Keratinocyte (primary cell): ENCODE data around the gene CD81. TPM values are rescaled to one million over a fixed set of nuclear protein-coding genes. Genes with fewer than 3 reads are reported as not detected.

Experiments used
- DNase-seq: peaks from one replicate; pipeline ENCODE4 v3.0.0-alpha.2; 2011; ENCODE audit warnings: low read depth, missing footprints, low spot score
- FAIRE-seq: peaks from 2 replicates; lab custom pipeline; 2011; peaks lifted over from hg19 to GRCh38; lab: Jason Lieb, UNC
- H2AFZ ChIP-seq: 2 replicates; pipeline ENCODE4 v1.6.0; 2012; ENCODE audit warnings: low read length, control low read depth, inconsistent platforms; ENCODE audit not compliant: control insufficient read depth
- H3K27ac ChIP-seq: 2 replicates; pipeline ENCODE4 v1.5.1; 2011; ENCODE audit warnings: low read length; ENCODE audit not compliant: control insufficient read depth, insufficient read depth
- H3K27me3 ChIP-seq: 3 replicates; pipeline ENCODE4 v1.6.0; 2011; ENCODE audit warnings: low read length; ENCODE audit not compliant: control insufficient read depth, insufficient read depth; ENCODE audit errors: extremely low read depth
- H3K36me3 ChIP-seq, 2 experiments: 2 replicates in 1 of 2; 3 replicates in 1 of 2; pipeline ENCODE4 v1.5.1; 2011; ENCODE audit warnings: low read length in 2 of 2, mild to moderate bottlenecking in 1 of 2; ENCODE audit not compliant: control insufficient read depth in 2 of 2, insufficient read depth in 2 of 2; ENCODE audit errors: extremely low read depth in 1 of 2
- H3K4me1 ChIP-seq: 3 replicates; pipeline ENCODE4 v1.5.1; 2011; ENCODE audit warnings: low read length; ENCODE audit not compliant: control insufficient read depth, insufficient read depth; ENCODE audit errors: extremely low read depth
- H3K4me2 ChIP-seq: 3 replicates; pipeline ENCODE4 v1.6.0; 2011; ENCODE audit warnings: low read depth, low read length; ENCODE audit not compliant: control insufficient read depth, insufficient read depth; ENCODE audit errors: extremely low read depth
- H3K4me3 ChIP-seq, 3 experiments: fragments of 200-600 bp in 1 of 3; sonication (generic) in 1 of 3; 2 replicates in 2 of 3; 3 replicates in 1 of 3; pipeline ENCODE4 v1.5.1; 2011 to 2016; ENCODE audit warnings: low read length in 3 of 3, mild to moderate bottlenecking in 3 of 3, control low read depth in 2 of 3, inconsistent platforms in 1 of 3, low read depth in 1 of 3, mixed read lengths in 1 of 3, mixed run types in 1 of 3, moderate library complexity in 1 of 3; ENCODE audit not compliant: control insufficient read depth in 2 of 3, insufficient read depth in 2 of 3; ENCODE audit errors: extremely low read depth in 1 of 3
- H3K79me2 ChIP-seq: 2 replicates; pipeline ENCODE4 v1.6.0; 2012; ENCODE audit warnings: low read length; ENCODE audit not compliant: control insufficient read depth, insufficient read depth
- H3K9ac ChIP-seq: 3 replicates; pipeline ENCODE4 v1.6.0; 2011; ENCODE audit warnings: low read length; ENCODE audit not compliant: control insufficient read depth, insufficient read depth; ENCODE audit errors: extremely low read depth
- H3K9me1 ChIP-seq: 3 replicates; pipeline ENCODE4 v1.6.0; 2011; ENCODE audit warnings: low read length; ENCODE audit not compliant: control insufficient read depth, insufficient read depth; ENCODE audit errors: extremely low read depth
- H3K9me3 ChIP-seq: 2 replicates; pipeline ENCODE4 v1.5.1; 2012; ENCODE audit warnings: low read depth, low read length; ENCODE audit not compliant: control insufficient read depth
- H4K20me1 ChIP-seq: 3 replicates; pipeline ENCODE4 v1.6.0; 2011; ENCODE audit warnings: low read length; ENCODE audit not compliant: control insufficient read depth, insufficient read depth; ENCODE audit errors: extremely low read depth
- EZH2 ChIP-seq: IDR thresholded peaks from one replicate; pipeline ENCODE4 v1.6.1; 2012; ENCODE audit warnings: inconsistent platforms, mild to moderate bottlenecking, low read length, moderate library complexity
- dilution Hi-C: fragments of 300-500 bp; cut with MboI; formaldehyde crosslinking; loops from one replicate; pipeline ENCODE4 v1.7.0; 2020; ENCODE audit warnings: low sequenced_read_pairs; ENCODE audit not compliant: extremely low pct_ligation_motif_present
- polyA plus RNA-seq, 5 experiments: library from polyadenylated mRNA; depleted of rRNA in 3 of 5; stranded (reverse) in 3 of 5; stranded (forward) in 1 of 5; unstranded in 1 of 5; fragments of >200 nt; gene quantifications; 1 replicate in 1 of 5; 2 replicates in 3 of 5; 3 replicates in 1 of 5; pipeline versions ENCODE4 v1.2.1 to v1.2.3, GENCODE V29; 2011 to 2012; ENCODE audit warnings: missing spikeins in 2 of 5, low read depth in 1 of 5, low replicate concordance in 1 of 5
- TF ChIP-seq, protein P1 (sequence below), 3 experiments: IDR thresholded peaks in 1 of 3; conservative IDR thresholded peaks in 1 of 3; optimal IDR thresholded peaks in 1 of 3; 2 replicates in 2 of 3; 3 replicates in 1 of 3; pipeline versions ENCODE3 to v1.5.1; 2011; ENCODE audit warnings: low read length in 3 of 3, mild to moderate bottlenecking in 3 of 3, moderate library complexity in 2 of 3, control low read depth in 1 of 3, inconsistent platforms in 1 of 3; ENCODE audit not compliant: insufficient read depth in 2 of 3; ENCODE audit errors: extremely low read depth in 1 of 3

Gene CD81
- polyA plus RNA-seq, 1 donor (not counting 4 experiments of a cell fraction or from before 2014, with no cell fraction given) = 194 TPM

DNA sequence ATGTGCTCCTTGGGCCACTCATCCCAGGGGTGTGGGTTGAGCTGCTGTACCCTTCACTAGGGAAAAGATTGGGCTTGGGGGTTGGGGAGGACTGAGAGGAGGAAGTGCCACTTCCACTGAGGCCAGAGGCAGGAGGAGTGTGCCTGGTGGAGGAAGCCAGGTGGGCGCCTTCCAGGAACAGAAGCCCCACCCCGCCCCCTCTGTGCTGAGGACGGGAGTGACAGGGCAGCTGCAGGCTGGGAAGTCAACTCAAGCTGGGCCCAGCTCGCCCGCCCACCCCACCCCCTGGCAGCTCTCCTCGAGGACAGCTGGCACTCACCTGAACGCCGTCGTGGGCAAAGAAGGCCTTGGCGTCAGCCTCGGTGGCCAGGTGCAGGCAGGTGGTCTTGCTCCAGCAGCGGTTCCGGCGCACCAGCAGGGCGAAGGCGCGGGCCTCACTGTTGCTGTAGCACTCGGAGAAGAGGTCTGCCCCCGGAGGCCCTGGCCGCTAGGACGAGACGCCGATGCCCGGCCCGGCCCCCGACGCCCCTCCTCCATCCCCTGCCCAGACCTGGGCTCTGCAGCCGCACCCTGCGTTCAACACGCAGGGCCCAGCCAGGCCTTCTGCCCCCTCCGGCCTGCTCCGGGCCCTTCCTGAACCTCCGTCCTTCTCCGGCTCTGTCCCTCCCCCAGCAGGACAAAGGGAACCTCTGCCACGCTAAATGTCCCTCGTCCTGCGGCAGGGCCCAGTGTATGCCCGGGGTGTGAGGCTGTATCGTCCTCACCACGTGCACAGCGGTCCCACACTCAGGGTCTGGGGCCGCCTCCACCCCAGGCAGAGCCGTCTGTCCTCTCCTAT lies 36.9 kb downstream of the CD81 start:
- Histone ChIP-seq H3K27ac (no peak overlapping the region), H3K9me1 (no peaks in the 10 kb centered on the region), H4K20me1 (no peaks in the 10 kb centered on the region), H3K4me1 (no peaks in the 10 kb centered on the region), H3K4me3 (no peak overlapping the region), H3K9me3 (no peaks in the 10 kb centered on the region), H3K27me3 (no peaks in the 10 kb centered on the region), H3K36me3 (no peaks in the 10 kb centered on the region), H3K4me2 (no peak overlapping the region), H3K9ac (no peak overlapping the region), H2AFZ (no peak overlapping the region), H3K79me2 (no peaks in the 10 kb centered on the region)
- FAIRE-seq (no peak), DNase-seq (no peak)
- TF ChIP-seq, protein P1, sequence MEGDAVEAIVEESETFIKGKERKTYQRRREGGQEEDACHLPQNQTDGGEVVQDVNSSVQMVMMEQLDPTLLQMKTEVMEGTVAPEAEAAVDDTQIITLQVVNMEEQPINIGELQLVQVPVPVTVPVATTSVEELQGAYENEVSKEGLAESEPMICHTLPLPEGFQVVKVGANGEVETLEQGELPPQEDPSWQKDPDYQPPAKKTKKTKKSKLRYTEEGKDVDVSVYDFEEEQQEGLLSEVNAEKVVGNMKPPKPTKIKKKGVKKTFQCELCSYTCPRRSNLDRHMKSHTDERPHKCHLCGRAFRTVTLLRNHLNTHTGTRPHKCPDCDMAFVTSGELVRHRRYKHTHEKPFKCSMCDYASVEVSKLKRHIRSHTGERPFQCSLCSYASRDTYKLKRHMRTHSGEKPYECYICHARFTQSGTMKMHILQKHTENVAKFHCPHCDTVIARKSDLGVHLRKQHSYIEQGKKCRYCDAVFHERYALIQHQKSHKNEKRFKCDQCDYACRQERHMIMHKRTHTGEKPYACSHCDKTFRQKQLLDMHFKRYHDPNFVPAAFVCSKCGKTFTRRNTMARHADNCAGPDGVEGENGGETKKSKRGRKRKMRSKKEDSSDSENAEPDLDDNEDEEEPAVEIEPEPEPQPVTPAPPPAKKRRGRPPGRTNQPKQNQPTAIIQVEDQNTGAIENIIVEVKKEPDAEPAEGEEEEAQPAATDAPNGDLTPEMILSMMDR (optimal IDR thresholded peaks at IDR 0.05 in 1 of 3, IDR thresholded peaks at IDR 0.05 in 1 of 3, conservative IDR thresholded peaks at IDR 0.05 in 1 of 3; ENCODE audit: extremely low read depth in 1 of 3, insufficient read depth in 2 of 3, low read length in 3 of 3) = no peak
- TF ChIP-seq EZH2 = no peak
- dilution Hi-C loops = no loop called here

DNA sequence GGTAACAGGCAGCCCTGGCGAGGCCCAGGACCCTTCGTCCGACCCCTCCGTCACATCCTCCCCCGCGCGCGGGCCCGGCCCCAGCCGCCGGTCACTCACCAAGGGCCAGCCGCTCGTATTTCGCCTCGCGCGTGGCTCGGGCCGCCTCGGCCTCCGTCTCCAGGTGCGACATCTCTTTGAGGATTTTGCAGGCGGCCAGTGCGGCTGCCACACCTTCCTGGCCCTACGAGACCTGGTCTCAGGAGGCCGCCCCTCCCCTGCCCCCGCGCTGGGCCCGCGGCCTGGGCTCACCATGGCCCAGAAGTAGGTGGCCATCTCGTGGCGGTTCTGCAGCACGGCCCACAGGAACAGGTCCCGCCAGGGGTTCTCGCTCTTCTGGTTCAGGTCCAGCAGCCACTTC lies 37.5 kb downstream of the CD81 start:
- DNase-seq = no peak
- dilution Hi-C loops = no loop called here
- no peaks in the 10 kb centered on the region for H4K20me1 ChIP-seq
- TF ChIP-seq, protein P1 (optimal IDR thresholded peaks at IDR 0.05 in 1 of 3, IDR thresholded peaks at IDR 0.05 in 1 of 3, conservative IDR thresholded peaks at IDR 0.05 in 1 of 3; ENCODE audit: extremely low read depth in 1 of 3, insufficient read depth in 2 of 3, low read length in 3 of 3) = no peak
- no peak for TF ChIP-seq EZH2
- H3K9ac ChIP-seq = no peak overlapping the region
- H3K4me3 ChIP-seq = no peak overlapping the region
- no peaks in the 10 kb centered on the region for H3K9me3 ChIP-seq
- H3K9me1 ChIP-seq = no peaks in the 10 kb centered on the region
- no peaks in the 10 kb centered on the region for H3K36me3 ChIP-seq
- H3K79me2 ChIP-seq = no peaks in the 10 kb centered on the region
- H3K4me1 ChIP-seq = no peaks in the 10 kb centered on the region
- no peak for FAIRE-seq
- H3K4me2 ChIP-seq = no peak overlapping the region
- no peaks in the 10 kb centered on the region for H3K27me3 ChIP-seq
- no peak overlapping the region for H3K27ac ChIP-seq
- H2AFZ ChIP-seq = no peak overlapping the region
